Mesothelial cell of epicardium (in vitro differentiated cells): ENCODE measurements around the gene SPSB4. TPM values are rescaled to one million over a fixed set of nuclear protein-coding genes. Genes with fewer than 3 reads are reported as not detected.
A peak's percentile ranks its signal among the peaks of the same experiment; 100 is the strongest.

ENCODE experiments used
- DNase-seq, 2 experiments: peaks; one replicate each; pipeline ENCODE4 v3.0.0; 2021; ENCODE audit warnings: low spot score in 2 of 2; ENCODE audit not compliant: unreplicated experiment in 2 of 2
- H3K27ac Mint-ChIP-seq: 2 replicates; pipeline ENCODE4 v1.8.0; 2021; ENCODE audit warnings: mixed read lengths
- H3K27me3 Mint-ChIP-seq: 2 replicates; pipeline ENCODE4 v1.8.0; 2021; ENCODE audit warnings: low read depth, mixed read lengths
- H3K36me3 Mint-ChIP-seq: 2 replicates; pipeline ENCODE4 v1.8.0; 2021; ENCODE audit warnings: mixed read lengths
- H3K4me1 Mint-ChIP-seq: 2 replicates; pipeline ENCODE4 v1.8.0; 2021; ENCODE audit warnings: mixed read lengths
- H3K4me3 Mint-ChIP-seq: 2 replicates; pipeline ENCODE4 v1.8.0; 2021; ENCODE audit warnings: mild to moderate bottlenecking, moderate library complexity, mixed read lengths
- H3K9me3 Mint-ChIP-seq: 2 replicates; pipeline ENCODE4 v1.8.0; 2021; ENCODE audit warnings: mixed read lengths
- CTCF ChIP-seq: fragments of 200-600 bp; sonication (generic); IDR thresholded peaks from one replicate; pipeline ENCODE4 v1.5.0; 2021; ENCODE audit warnings: antibody characterized with exemption; ENCODE audit not compliant: unreplicated experiment
- total RNA-seq: library from RNA; stranded (reverse); gene quantifications from 3 replicates; pipeline ENCODE4 v1.2.1, GENCODE V29; 2021

SPSB4 gene
- total RNA-seq, 1 donor from 2014 or later: 13.1 TPM

DNA sequence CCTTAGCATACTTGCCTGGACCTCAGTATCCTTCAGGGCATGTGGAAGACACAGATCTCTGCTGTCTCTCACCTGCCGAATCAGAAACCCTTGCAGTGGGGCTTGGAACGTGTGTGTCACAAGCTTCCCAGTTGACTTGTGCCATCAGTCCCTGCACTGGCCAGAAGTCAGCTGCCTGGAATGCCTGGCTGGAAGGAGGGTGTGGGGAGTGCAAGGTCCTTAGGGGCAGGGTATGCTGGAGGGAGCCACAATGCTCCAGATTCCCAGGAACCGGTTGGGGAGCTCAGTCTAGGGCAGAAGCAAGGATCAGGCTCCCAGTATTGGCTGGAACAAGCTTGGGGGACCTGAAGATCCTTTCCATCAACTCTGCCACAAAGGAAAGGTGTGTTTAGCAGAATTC, 27.1 kb downstream of the SPSB4 start:
- no peak for TF ChIP-seq CTCF
- no peak overlapping the region for H3K4me3 Mint-ChIP-seq
- H3K27me3 Mint-ChIP-seq: no peaks in the 10 kb centered on the region
- no peak for DNase-seq
- H3K27ac Mint-ChIP-seq: peak overlapping the region; percentile 95
- no peaks in the 10 kb centered on the region for H3K9me3 Mint-ChIP-seq
- no peaks in the 10 kb centered on the region for H3K36me3 Mint-ChIP-seq
- H3K4me1 Mint-ChIP-seq: peaks cover 66% of the 10 kb centered on the region

GRCh38 chr3:141080431-141080830, 29.3 kb downstream of the SPSB4 start:
- Mint-ChIP-seq H3K9me3 (no peaks in the 10 kb centered on the region), H3K4me3 (no peak overlapping the region), H3K27ac (peak overlapping the region; percentile 47), H3K36me3 (no peaks in the 10 kb centered on the region), H3K27me3 (no peaks in the 10 kb centered on the region), H3K4me1 (peaks cover 79% of the 10 kb centered on the region)
- DNase-seq: no peak
- no peak for TF ChIP-seq CTCF

DNA sequence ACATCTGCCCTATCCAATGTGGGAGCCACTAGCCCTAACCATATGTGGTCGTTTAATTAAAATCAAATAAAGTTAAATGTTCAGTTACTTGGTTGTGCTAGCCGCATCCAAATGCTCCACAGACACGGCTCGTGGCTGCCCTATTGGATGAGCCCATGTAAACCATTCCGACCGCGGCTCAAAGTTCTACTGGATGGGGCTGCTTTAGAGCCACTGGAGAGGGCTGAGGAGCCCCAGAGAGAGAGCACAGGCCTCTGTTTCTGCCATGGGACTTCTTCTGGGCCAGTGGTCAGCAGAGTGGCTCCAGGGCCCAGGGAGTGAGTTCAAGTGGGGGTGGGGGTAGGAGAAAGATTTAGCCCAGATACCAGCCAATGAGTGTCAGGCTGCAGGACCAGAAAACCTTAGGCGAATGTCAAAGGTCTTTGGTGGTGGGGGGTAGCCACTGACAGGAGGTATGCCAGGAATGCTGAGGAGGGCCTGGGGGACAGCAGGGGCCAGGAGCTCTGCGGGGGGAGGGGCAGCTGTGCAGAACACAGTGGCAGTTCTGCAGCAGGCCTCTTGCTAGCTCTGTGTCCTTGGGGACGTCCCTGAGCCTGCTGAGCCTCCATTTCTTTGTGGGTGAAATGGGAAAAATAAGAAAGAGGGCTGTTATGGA, 30.1 kb downstream of the SPSB4 start:
- Mint-ChIP-seq H3K4me1 (peaks cover 83% of the 10 kb centered on the region), H3K27ac (peak overlapping the region; percentile 85), H3K9me3 (no peaks in the 10 kb centered on the region)

DNA sequence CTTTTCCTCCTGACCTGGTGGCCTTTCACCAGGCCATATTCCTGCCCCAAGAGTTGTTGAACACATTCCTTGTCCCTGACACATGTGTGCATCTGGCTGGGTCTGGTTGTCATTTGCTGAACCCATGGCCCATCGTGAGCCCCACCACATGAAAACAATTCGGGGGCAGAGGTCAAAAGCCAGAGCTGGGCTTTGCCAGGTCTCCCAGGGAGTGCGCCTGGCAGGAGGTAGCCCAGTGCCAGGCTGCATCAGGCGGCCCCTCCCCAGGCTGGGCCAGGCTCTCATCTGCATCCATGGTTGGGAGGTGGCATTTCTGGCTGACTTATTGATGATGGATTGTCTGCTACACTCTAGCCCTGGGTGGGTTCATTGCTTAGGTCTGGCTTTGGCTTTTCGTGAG, 30.9 kb downstream of the SPSB4 start:
- Mint-ChIP-seq H3K27ac (peak overlapping the region; percentile 83), H3K4me1 (peaks cover 84% of the 10 kb centered on the region), H3K9me3 (no peaks in the 10 kb centered on the region), H3K4me3 (no peak overlapping the region), H3K36me3 (no peaks in the 10 kb centered on the region), H3K27me3 (no peaks in the 10 kb centered on the region)
- no peak for DNase-seq
- no peak for TF ChIP-seq CTCF

More for the DNA sequence above, 30.1 kb downstream of the SPSB4 start:
- H3K4me3 Mint-ChIP-seq: no peak overlapping the region
- no peak for TF ChIP-seq CTCF
- no peak for DNase-seq
- no peaks in the 10 kb centered on the region for H3K36me3 Mint-ChIP-seq
- no peaks in the 10 kb centered on the region for H3K27me3 Mint-ChIP-seq

DNA sequence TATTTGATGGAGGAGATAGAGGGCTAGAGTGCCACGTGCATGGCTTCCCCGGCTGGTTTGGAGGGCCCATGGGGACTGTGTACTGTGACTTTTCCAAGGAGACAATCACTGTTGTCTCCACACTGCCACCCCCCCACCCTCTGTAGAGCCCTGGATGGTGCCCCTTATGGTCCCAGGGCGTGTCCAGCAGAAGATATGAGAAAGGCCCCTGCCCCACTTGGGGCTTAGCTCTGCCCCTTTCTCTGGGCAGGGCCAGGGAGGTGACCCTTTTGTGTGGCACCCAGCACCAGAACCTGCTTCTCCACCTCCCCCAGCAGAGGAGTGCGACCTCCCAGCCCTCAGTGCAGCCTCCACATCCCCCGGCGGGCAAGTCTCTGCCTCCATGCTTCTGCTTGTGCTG, 32.1 kb downstream of the SPSB4 start:
- peaks cover 76% of the 10 kb centered on the region for H3K4me1 Mint-ChIP-seq
- no peak overlapping the region for H3K4me3 Mint-ChIP-seq
- peak overlapping the region; percentile 89 for H3K27ac Mint-ChIP-seq

More for the DNA sequence above, 32.1 kb downstream of the SPSB4 start:
- H3K27me3 Mint-ChIP-seq: no peaks in the 10 kb centered on the region
- no peaks in the 10 kb centered on the region for H3K36me3 Mint-ChIP-seq
- H3K9me3 Mint-ChIP-seq: no peaks in the 10 kb centered on the region
- no peak for TF ChIP-seq CTCF
- no peak for DNase-seq
